Right hindlimb (tissue), 1 donor: ENCODE data around the gene FGF22.

Source experiments
- DNase-seq: peaks from one replicate; pipeline ENCODE4 v3.0.0-alpha.2; 2018

FGF22 gene

DNA sequence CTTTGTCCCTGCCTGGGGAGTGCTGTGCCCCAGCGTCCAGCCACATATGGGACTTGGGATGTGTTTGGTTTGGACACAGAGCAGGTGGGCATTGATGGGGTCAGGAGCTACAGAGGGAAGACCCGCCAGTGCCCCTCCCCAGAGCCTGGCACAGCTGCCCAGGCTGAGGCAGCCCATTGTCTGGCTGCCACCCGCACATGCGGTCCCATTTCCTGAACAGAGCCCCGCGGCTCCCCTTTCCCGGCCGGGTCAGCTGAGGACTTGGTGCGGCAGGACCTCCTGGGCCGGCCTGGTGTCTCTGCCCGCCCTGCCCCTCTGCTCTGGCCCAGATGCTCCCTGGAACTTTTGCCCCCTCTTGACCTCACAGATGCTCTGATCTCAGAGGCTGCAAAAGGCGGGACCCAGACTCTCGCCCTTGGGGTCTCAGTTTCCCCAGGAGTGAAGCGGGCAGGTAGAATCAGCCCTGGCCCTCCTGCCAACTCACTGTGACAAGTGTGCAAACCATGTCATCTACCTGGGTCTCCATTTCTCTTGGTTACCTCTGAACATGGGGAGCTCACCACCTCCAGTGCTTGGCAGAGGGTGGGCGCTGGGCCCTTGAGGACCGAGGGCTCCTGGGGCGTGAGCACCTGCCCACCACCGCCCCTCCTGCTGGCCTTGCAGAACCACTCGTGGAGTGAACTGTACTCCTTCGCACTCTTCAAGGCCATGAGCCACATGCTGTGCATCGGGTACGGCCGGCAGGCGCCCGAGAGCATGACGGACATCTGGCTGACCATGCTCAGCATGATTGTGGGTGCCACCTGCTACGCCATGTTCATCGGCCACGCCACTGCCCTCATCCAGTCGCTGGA lies 32.2 kb upstream of the FGF22 start:
- no peak for DNase-seq

DNA sequence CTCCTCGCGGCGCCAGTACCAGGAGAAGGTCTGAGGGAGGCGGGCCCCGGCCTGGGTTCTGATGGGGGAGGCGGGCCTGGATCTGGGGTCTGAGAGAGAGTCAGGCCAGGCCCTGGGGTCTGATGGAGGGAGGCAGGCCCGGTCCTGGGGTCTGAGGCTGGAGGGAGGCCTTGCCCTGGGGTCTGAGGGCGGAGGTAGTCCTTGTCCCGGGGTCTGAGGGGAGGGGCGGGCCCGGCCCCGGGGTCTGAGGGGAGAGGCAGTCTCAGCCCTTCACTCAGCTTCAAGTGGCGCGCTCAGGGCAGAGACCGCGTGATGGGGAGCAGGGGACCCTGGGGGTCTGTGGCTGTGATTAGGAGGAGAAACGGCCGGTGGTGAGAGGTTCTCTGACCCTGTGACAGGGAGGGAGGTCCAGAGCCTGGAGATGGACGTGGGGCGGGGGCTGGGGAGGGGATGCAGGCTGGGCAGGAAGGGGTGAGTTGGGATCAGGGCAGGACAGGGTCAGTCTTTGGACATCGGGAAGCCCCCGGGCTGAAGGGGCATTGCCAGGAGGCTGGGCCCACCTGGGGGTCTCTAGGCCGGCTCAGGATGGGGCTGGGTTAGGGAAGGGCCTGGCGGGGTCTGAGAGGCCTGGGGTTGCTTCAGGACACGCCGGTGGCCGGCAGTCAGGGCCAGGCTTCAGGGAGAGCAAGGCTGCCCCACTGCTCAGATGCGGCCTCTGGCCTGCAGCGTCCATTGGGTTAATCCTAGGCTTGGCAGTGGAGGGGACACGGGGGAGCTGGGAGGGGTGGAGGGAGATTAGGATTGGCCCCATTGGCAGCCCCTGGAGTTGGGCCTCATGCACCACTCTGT lies 31.3 kb upstream of the FGF22 start:
- no peak for DNase-seq

DNA sequence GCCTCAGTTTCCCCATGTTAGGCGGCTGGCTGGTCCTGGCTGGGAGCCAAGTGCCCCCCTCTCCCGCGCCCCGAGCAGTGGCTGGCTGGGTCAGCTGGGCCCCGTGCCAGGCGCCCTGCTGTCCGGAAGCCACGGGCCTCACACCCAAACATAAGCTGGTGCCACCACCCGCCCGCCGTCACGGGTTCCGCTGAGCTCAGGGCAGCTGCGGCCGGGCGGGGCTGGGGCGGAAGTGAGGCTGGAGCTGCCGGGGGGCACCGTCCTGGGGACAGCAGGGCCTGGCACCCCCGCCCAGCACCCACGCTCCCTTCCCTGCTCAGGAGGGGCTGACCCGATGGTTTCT lies 30.7 kb upstream of the FGF22 start:
- DNase-seq = no peak

DNA sequence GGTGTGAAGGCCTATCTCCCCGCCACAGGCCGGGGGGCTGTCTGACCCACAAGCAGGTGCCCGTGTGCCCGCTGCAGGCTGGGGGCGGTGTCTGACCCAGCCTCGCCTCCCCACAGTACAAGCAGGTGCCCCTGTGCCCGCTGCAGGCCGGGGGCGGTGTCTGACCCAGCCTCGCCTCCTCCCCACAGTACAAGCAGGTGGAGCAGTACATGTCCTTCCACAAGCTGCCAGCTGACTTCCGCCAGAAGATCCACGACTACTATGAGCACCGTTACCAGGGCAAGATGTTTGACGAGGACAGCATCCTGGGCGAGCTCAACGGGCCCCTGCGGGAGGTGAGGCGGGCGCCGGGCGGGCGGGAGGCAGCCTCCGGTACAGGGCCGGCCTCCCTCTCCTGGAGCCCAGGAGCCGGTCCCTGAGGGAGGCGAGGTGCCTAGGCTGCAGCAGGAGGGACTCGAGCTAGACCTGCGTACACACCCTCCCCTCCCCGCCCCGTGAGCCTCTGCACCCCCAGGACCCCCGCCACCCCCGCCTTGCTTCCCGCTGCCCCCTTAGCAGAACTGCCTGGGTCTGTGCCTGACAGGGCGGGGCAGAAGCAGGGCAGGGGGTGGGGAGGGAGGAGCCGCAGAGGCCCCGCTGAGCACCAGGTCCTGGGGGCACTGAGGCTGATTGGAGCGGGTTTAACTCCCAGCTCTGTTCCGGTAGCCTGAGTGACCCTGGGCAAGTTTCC lies 29.4 kb upstream of the FGF22 start:
- no peak for DNase-seq

GRCh38 chr19:610801-611480 lies 28.7 kb upstream of the FGF22 start:
- DNase-seq = peak; percentile 66

GRCh38 chr19:611481-611868 lies 28.2 kb upstream of the FGF22 start:
- DNase-seq = no peak

- no peak for DNase-seq
These were observed 26.7 kb upstream of the FGF22 start for GRCh38 chr19:612941-613340.

GRCh38 chr19:613732-614567 lies 25.7 kb upstream of the FGF22 start:
- no peak for DNase-seq

DNA sequence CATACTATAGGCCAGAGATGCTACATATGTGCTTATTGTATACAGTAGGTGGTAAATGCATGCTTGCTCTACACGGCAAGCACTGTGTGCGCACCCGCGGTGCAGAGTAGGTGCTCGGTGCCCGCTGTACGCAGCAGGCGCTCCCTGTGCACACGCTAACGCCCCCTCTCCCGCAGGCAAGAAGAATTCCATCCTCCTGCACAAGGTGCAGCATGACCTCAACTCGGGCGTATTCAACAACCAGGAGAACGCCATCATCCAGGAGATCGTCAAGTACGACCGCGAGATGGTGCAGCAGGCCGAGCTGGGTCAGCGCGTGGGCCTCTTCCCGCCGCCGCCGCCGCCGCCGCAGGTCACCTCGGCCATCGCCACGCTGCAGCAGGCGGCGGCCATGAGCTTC lies 24.1 kb upstream of the FGF22 start:
- no peak for DNase-seq

DNA sequence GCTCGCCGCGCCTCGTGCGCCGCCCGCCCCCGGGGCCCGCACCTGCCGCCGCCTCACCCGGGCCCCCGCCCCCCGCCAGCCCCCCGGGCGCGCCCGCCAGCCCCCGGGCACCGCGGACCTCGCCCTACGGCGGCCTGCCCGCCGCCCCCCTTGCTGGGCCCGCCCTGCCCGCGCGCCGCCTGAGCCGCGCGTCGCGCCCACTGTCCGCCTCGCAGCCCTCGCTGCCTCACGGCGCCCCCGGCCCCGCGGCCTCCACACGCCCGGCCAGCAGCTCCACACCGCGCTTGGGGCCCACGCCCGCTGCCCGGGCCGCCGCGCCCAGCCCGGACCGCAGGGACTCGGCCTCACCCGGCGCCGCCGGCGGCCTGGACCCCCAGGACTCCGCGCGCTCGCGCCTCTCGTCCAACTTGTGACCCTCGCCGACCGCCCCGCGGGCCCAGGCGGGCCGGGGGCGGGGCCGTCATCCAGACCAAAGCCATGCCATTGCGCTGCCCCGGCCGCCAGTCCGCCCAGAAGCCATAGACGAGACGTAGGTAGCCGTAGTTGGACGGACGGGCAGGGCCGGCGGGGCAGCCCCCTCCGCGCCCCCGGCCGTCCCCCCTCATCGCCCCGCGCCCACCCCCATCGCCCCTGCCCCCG lies 23.5 kb upstream of the FGF22 start:
- DNase-seq = no peak

DNA sequence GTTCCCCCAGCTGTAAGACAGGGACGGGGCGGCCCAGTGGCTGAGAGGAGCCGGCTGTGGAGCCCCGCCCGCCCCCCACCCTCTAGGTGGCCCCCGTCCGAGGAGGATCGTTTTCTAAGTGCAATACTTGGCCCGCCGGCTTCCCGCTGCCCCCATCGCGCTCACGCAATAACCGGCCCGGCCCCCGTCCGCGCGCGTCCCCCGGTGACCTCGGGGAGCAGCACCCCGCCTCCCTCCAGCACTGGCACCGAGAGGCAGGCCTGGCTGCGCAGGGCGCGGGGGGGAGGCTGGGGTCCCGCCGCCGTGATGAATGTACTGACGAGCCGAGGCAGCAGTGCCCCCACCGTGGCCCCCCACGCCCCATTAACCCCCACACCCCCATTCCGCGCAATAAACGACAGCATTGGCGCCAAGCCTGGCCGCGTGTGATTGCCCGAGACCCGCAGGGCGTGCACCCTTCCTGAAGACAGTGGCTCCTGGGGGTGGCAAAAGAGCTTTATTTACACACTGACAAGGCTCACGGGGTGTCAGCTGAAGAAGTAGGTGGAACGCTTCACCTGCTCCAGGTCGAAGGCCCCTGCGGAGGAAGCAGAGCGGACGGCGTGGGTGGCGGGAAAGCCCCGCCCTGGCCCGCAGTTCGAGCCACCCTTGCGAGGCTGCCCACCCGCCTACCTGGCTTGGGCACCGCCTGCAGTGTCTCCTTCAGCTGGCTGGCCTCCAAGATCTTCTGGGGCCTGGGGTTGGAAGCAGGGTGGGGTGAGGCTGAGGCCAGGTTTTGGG lies 22.7 kb upstream of the FGF22 start:
- no peak for DNase-seq

DNA sequence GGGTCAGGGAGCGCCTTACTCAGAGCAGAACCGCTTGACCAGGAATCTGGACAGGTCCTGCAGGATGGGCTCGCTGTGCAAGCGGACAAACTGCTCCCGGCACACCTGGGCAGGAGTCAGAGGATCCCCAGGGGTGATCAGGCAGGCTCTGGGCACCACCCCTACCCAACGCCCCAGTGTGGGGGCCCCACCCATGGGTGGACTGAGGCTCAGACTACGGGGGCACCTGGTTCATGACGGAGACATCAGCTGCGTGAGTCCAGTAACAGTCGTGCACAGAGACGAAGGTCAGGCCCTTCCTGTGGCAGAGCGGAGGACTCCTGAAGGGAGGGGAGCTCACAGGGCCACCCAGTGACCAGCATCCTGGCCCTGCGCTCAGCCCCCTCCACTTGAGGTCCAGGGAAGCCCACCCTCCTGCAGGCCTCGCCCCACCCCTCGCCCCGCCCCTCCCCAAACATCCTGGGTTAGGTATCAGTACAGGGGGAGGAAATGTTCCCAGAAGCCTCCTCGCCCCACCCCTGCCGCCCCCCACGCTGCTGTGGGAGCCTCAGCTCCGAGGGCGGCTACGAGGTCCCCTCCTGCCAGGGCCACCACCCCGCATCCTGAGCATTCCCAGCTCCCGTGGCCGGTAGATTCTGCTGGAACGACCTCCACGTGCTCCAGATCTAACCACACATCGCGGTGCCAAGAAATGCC lies 22.0 kb upstream of the FGF22 start:
- DNase-seq = no peak

DNA sequence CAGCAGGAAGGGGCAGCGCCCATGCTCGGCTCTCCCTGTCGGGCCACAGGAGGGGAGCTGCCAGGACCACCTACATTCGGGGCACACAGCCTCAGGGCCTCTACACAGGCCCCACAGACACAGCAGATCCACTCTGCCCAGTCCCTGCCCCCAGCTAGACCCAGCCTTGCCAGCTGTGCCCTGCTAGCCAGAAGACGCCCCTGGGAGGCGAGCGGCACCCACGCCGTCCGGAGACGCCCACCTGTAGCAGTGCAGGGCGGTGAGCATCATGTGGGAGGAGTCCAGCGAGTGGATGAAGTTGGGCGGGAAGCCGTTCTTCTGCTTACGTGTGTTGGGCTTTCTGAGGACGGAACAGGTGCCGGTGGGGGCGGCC lies 21.4 kb upstream of the FGF22 start:
- DNase-seq = no peak

GRCh38 chr19:618674-619285 lies 20.9 kb upstream of the FGF22 start:
- peak; percentile 11 for DNase-seq

GRCh38 chr19:619286-620002 lies 20.2 kb upstream of the FGF22 start:
- DNase-seq = no peak

DNA sequence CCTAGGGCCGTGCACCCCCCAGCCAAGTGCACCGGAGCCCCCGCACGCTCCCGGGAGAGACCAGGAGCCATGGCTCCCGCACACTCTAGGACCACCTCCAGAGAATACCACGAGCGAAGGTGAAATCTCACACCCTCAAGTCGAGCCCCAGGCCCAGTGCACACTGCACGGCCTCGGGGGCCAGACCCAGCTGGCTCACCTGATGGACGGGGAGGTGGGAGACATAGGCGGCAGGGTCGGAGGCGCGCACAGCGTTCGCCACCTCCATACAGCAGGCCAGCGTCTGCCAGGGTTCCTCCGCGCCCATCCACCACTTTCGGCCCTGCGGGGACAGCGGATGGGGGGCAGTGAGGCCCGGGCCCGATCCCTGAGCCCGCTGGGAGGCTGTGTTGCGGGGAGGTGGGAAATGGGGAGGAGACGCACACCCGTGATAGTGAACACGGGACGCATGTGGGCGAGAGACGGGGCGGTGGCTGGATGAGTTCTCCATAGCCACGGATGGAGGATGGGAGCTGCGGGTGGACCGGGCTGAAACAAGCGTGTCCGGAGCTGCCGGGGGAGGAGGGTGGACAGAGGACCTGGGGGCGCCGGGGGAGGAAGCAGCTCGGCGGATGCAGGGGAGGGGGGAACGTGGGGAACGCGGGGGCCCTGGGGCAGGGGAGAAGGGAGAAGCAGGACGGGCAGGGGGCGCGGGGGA lies 19.4 kb upstream of the FGF22 start:
- DNase-seq = no peak

GRCh38 chr19:621191-621590 lies 18.5 kb upstream of the FGF22 start:
- peak; percentile 11 for DNase-seq

DNA sequence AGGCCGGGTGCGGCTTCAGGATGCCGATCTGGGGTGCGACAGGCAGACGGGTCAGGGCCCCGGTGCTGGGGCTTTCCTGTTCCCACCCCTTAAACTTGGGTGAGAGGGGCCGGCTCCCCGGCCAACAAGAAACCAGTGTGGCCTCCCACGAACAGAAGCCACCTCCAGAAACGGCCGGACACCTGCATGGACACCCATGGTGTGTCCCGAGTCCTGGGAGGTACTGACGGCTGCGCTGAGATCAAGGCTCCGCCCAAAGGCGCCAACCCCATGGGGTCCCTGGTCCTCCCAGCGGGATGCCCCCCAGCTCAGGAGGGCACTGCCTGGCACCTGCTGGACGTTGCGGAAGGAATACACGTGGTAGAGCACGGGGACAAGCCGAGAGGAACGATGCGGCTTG lies 17.9 kb upstream of the FGF22 start:
- DNase-seq = peak; percentile 14
